ENCODE results near the gene UBASH3A. TPM values are rescaled to one million over a fixed set of nuclear protein-coding genes. Genes with fewer than 3 reads are reported as not detected.

UBASH3A gene
- total RNA-seq, 1 donor from 2014 or later: 6.4 TPM

- H3K4me1 ChIP-seq: peaks cover 26% of the 10 kb centered on the region
- H3K27ac ChIP-seq: no peak overlapping the region
- no peaks in the 10 kb centered on the region for H3K27me3 ChIP-seq
- intact Hi-C loops (cut with DNase I): no loop called here
- no peaks in the 10 kb centered on the region for H3K36me3 ChIP-seq
- DNase-seq (ENCODE audit: extremely low spot score in 2 of 2): no peak
- TF ChIP-seq POLR2A (IDR thresholded peaks at IDR 0.05) (no peak), CTCF (IDR thresholded peaks at IDR 0.05) (no peak), POLR2AphosphoS5 (IDR thresholded peaks at IDR 0.05; ENCODE audit: insufficient read depth in 1 of 2, low read depth in 1 of 2) (no peak)
- no peaks in the 10 kb centered on the region for H3K9me3 ChIP-seq
- H3K4me3 ChIP-seq: no peak overlapping the region
Measured at GRCh38 chr21:42465008-42465802, 61.5 kb downstream of the UBASH3A start.

GRCh38 chr21:42465803-42466127 is 62.1 kb downstream of the UBASH3A start:
- Histone ChIP-seq H3K4me1 (peaks cover 26% of the 10 kb centered on the region), H3K27me3 (no peaks in the 10 kb centered on the region), H3K36me3 (no peaks in the 10 kb centered on the region), H3K9me3 (no peaks in the 10 kb centered on the region), H3K4me3 (no peak overlapping the region), H3K27ac (no peak overlapping the region)
- no peak for DNase-seq (ENCODE audit: extremely low spot score in 2 of 2)
- intact Hi-C loops (cut with DNase I): no loop called here
- TF ChIP-seq POLR2AphosphoS5 (IDR thresholded peaks at IDR 0.05; ENCODE audit: insufficient read depth in 1 of 2, low read depth in 1 of 2) (no peak), CTCF (IDR thresholded peaks at IDR 0.05) (no peak), POLR2A (IDR thresholded peaks at IDR 0.05) (no peak)

- Histone ChIP-seq H3K27ac (no peak overlapping the region), H3K4me1 (peaks cover 26% of the 10 kb centered on the region), H3K4me3 (no peak overlapping the region), H3K27me3 (no peaks in the 10 kb centered on the region), H3K9me3 (no peaks in the 10 kb centered on the region), H3K36me3 (no peaks in the 10 kb centered on the region)
- DNase-seq (ENCODE audit: extremely low spot score in 2 of 2): no peak
- intact Hi-C loops (cut with DNase I): no loop called here
- no peak for TF ChIP-seq POLR2A (IDR thresholded peaks at IDR 0.05)
- no peak for TF ChIP-seq POLR2AphosphoS5 (IDR thresholded peaks at IDR 0.05; ENCODE audit: insufficient read depth in 1 of 2, low read depth in 1 of 2)
- TF ChIP-seq CTCF (IDR thresholded peaks at IDR 0.05): no peak
Measured at GRCh38 chr21:42466700-42467099, 63.0 kb downstream of the UBASH3A start.

- H3K9me3 ChIP-seq: no peaks in the 10 kb centered on the region
- H3K4me1 ChIP-seq: peaks cover 26% of the 10 kb centered on the region
- intact Hi-C loops (cut with DNase I): no loop called here
- TF ChIP-seq POLR2A (IDR thresholded peaks at IDR 0.05): no peak
- H3K36me3 ChIP-seq: no peaks in the 10 kb centered on the region
- DNase-seq (ENCODE audit: extremely low spot score in 2 of 2): no peak
- H3K4me3 ChIP-seq: no peak overlapping the region
- no peak overlapping the region for H3K27ac ChIP-seq
- no peaks in the 10 kb centered on the region for H3K27me3 ChIP-seq
Measured at GRCh38 chr21:42467140-42467983, 63.7 kb downstream of the UBASH3A start.

- Histone ChIP-seq H3K27ac (no peak overlapping the region), H3K36me3 (no peaks in the 10 kb centered on the region), H3K4me1 (peaks cover 28% of the 10 kb centered on the region), H3K9me3 (no peaks in the 10 kb centered on the region), H3K4me3 (no peak overlapping the region), H3K27me3 (no peaks in the 10 kb centered on the region)
- intact Hi-C loops (cut with DNase I): no loop called here
- no peak for TF ChIP-seq CTCF (IDR thresholded peaks at IDR 0.05)
- no peak for TF ChIP-seq POLR2A (IDR thresholded peaks at IDR 0.05)
- peak in 1 of 2 donors; percentile 40 for TF ChIP-seq POLR2AphosphoS5 (IDR thresholded peaks at IDR 0.05; ENCODE audit: insufficient read depth in 1 of 2, low read depth in 1 of 2)
- DNase-seq (ENCODE audit: extremely low spot score in 2 of 2): peak in 1 of 2 donors; percentile 85
Measured at GRCh38 chr21:42468491-42469131, 64.9 kb downstream of the UBASH3A start.
